Breast epithelium (tissue), 3 donors: ENCODE results near the gene INSR.

Experiments used
- POLR2A ChIP-seq: fragments of 450-650 bp; IDR thresholded peaks from one replicate; pipeline ENCODE4 v1.6.1; 2016; ENCODE audit warnings: antibody characterized with exemption, mild to moderate bottlenecking, moderate library complexity
- TF ChIP-seq, protein P1 (sequence below), 3 donors: fragments of 450-650 bp; IDR thresholded peaks; one replicate each; pipeline ENCODE4 v1.5.1; 2016 to 2017; ENCODE audit warnings: antibody characterized with exemption in 3 of 3, mild to moderate bottlenecking in 3 of 3, moderate library complexity in 3 of 3

DNA sequence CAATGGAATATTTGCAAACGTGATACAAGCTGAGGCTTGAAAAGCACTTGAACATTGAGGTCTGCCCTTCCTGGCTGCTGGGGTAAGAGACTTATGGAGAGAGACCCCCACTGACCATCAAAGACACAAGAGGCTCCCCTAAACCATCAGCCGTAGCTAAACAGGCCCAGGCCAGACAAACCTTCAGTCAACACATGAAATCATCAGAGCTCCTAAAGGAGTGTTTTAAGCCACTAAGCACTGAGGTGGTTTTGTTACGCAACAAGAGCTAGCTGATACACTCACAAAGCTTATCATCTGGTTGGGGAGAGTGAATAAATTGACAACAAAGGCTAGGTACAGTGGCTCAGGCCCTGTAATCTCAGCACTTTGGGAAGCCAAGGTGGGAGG is 114.3 kb downstream of the INSR start:
- TF ChIP-seq, protein P1, sequence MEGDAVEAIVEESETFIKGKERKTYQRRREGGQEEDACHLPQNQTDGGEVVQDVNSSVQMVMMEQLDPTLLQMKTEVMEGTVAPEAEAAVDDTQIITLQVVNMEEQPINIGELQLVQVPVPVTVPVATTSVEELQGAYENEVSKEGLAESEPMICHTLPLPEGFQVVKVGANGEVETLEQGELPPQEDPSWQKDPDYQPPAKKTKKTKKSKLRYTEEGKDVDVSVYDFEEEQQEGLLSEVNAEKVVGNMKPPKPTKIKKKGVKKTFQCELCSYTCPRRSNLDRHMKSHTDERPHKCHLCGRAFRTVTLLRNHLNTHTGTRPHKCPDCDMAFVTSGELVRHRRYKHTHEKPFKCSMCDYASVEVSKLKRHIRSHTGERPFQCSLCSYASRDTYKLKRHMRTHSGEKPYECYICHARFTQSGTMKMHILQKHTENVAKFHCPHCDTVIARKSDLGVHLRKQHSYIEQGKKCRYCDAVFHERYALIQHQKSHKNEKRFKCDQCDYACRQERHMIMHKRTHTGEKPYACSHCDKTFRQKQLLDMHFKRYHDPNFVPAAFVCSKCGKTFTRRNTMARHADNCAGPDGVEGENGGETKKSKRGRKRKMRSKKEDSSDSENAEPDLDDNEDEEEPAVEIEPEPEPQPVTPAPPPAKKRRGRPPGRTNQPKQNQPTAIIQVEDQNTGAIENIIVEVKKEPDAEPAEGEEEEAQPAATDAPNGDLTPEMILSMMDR (IDR thresholded peaks at IDR 0.05), result no peak
- TF ChIP-seq POLR2A, result no peak
